HepG2 (cell line): ENCODE data around the gene BRMS1.

Experiments used
- ARHGAP35 ChIP-seq: sonication (generic); formaldehyde crosslinking; IDR thresholded peaks from 2 replicates; pipeline ENCODE4 v1.9.0; 2022; ENCODE audit warnings: mild to moderate bottlenecking, inconsistent platforms, moderate library complexity, missing genetic modification reagents, borderline replicate concordance
- CC2D1A ChIP-seq: sonication (generic); formaldehyde crosslinking; IDR thresholded peaks from 2 replicates; pipeline ENCODE4 v1.8.1; 2023; ENCODE audit warnings: mild to moderate bottlenecking, missing genetic modification reagents
- CTCF ChIP-seq: sonication (generic); formaldehyde crosslinking; IDR thresholded peaks from 2 replicates; pipeline ENCODE4 v1.5.0; 2020; ENCODE audit warnings: mild to moderate bottlenecking, missing genetic modification reagents, moderate library complexity
- GABPB1 ChIP-seq: IDR thresholded peaks from 2 replicates; pipeline ENCODE4 v1.6.1; 2016; ENCODE audit warnings: mild to moderate bottlenecking, missing genetic modification reagents, moderate library complexity, missing compliant biosample characterization
- PATZ1 ChIP-seq: sonication (generic); formaldehyde crosslinking; IDR thresholded peaks from 2 replicates; pipeline ENCODE4 v1.4.0; 2020; ENCODE audit warnings: missing genetic modification reagents
- POLR2AphosphoS5 ChIP-seq: IDR thresholded peaks from 2 replicates; pipeline ENCODE4 v1.6.1; 2012; ENCODE audit warnings: low read depth, low read length
- ZHX1 ChIP-seq: sonication (generic); formaldehyde crosslinking; IDR thresholded peaks from 2 replicates; pipeline ENCODE4 v1.8.1; 2022; ENCODE audit warnings: low read depth, mild to moderate bottlenecking, missing genetic modification reagents
- ZNF660 ChIP-seq: sonication (generic); formaldehyde crosslinking; IDR thresholded peaks from 2 replicates; pipeline ENCODE4 v1.5.1; 2020; ENCODE audit warnings: mild to moderate bottlenecking, low read depth, missing genetic modification reagents, borderline replicate concordance

- TF ChIP-seq CC2D1A (CRISPR knock-in tag) = no peak
- TF ChIP-seq POLR2AphosphoS5 = no peak
- no peak for TF ChIP-seq CTCF (CRISPR knock-in tag)
- no peak for TF ChIP-seq ZHX1 (CRISPR knock-in tag)
- no peak for TF ChIP-seq GABPB1 (CRISPR knock-in tag)
- no peak for TF ChIP-seq PATZ1 (CRISPR knock-in tag)
- TF ChIP-seq ZNF660 (CRISPR knock-in tag) = no peak
- TF ChIP-seq ARHGAP35 (CRISPR knock-in tag) = no peak
Observed at GRCh38 chr11:66293777-66294625, 50.9 kb downstream of the BRMS1 start.
